SK-N-SH treated with all-trans-retinoic acid at 6 μM for 48 hours (cell line): ENCODE results near the gene TRPM2.

Experiments used
- ATAC-seq: fragments of 200-7000 bp; cut with Tn5 transposase; 3 replicates; pipeline ENCODE4 v1.9.1; 2020; ENCODE audit warnings: mild to moderate bottlenecking, moderate library complexity
- ARNTL ChIP-seq: fragments of 450-650 bp; formaldehyde crosslinking; IDR thresholded peaks from 2 replicates; pipeline ENCODE4 v1.5.0; 2020; ENCODE audit warnings: low read depth, mild to moderate bottlenecking, moderate library complexity, borderline replicate concordance
- BACH2 ChIP-seq: fragments of 250-450 bp; sonication (Bioruptor Pico); IDR thresholded peaks from 2 replicates; pipeline ENCODE4 v1.9.0; 2021; ENCODE audit warnings: mild to moderate bottlenecking, borderline replicate concordance
- CSDC2 ChIP-seq: fragments of 250-450 bp; sonication (Bioruptor Pico); IDR thresholded peaks from 2 replicates; pipeline ENCODE4 v1.5.0; 2020; ENCODE audit warnings: mild to moderate bottlenecking, moderate library complexity
- ESRRG ChIP-seq: fragments of 250-450 bp; sonication (Bioruptor Pico); IDR thresholded peaks from 2 replicates; pipeline ENCODE4 v1.6.1; 2021; ENCODE audit warnings: mild to moderate bottlenecking
- GLIS3 ChIP-seq: fragments of 250-450 bp; sonication (Bioruptor Pico); IDR thresholded peaks from 2 replicates; pipeline ENCODE4 v1.5.0; 2020; ENCODE audit warnings: mild to moderate bottlenecking, moderate library complexity
- OSR1 ChIP-seq: fragments of 250-450 bp; sonication (Bioruptor Pico); IDR thresholded peaks from 2 replicates; pipeline ENCODE4 v1.8.0; 2022; ENCODE audit warnings: moderate library complexity, mild to moderate bottlenecking, inconsistent platforms
- PPARA ChIP-seq: fragments of 250-450 bp; sonication (Bioruptor Pico); IDR thresholded peaks from 2 replicates; pipeline ENCODE4 v1.5.0; 2020; ENCODE audit warnings: mild to moderate bottlenecking, borderline replicate concordance
- RARB ChIP-seq: fragments of 250-450 bp; sonication (Bioruptor Pico); IDR thresholded peaks from 2 replicates; pipeline ENCODE4 v1.8.0; 2021; ENCODE audit warnings: mild to moderate bottlenecking, moderate library complexity
- SNAI2 ChIP-seq: fragments of 250-450 bp; sonication (Bioruptor Pico); IDR thresholded peaks from 2 replicates; pipeline ENCODE4 v1.5.0; 2020; ENCODE audit warnings: mild to moderate bottlenecking, moderate library complexity
- TCF4 ChIP-seq: fragments of 250-450 bp; sonication (Bioruptor Pico); IDR thresholded peaks from 2 replicates; pipeline ENCODE4 v1.8.0; 2021; ENCODE audit warnings: mild to moderate bottlenecking, moderate library complexity, borderline replicate concordance
- TOX ChIP-seq: fragments of 250-450 bp; sonication (Bioruptor Pico); IDR thresholded peaks from 2 replicates; pipeline ENCODE4 v1.8.0; 2021; ENCODE audit warnings: mild to moderate bottlenecking, moderate library complexity, borderline replicate concordance
- ZNF565 ChIP-seq: fragments of 450-650 bp; formaldehyde crosslinking; conservative IDR thresholded peaks from 2 replicates; pipeline ENCODE4 v1.5.0; 2020; ENCODE audit warnings: low read depth, mild to moderate bottlenecking, moderate library complexity
- ZNF70 ChIP-seq: fragments of 450-650 bp; formaldehyde crosslinking; IDR thresholded peaks from 2 replicates; pipeline ENCODE4 v1.5.0; 2020; ENCODE audit warnings: mild to moderate bottlenecking, moderate library complexity
- ZNF8 ChIP-seq: fragments of 450-650 bp; formaldehyde crosslinking; IDR thresholded peaks from 2 replicates; pipeline ENCODE4 v1.5.0; 2020; ENCODE audit warnings: mild to moderate bottlenecking, moderate library complexity
- TF ChIP-seq, protein P1 (sequence below): fragments of 250-450 bp; sonication (Bioruptor Pico); IDR thresholded peaks from 2 replicates; pipeline ENCODE4 v1.5.1; 2021; ENCODE audit warnings: mild to moderate bottlenecking, moderate library complexity
- TF ChIP-seq, protein P2 (sequence below): fragments of 250-450 bp; sonication (Bioruptor Pico); IDR thresholded peaks from 2 replicates; pipeline ENCODE4 v1.5.0; 2020; ENCODE audit warnings: mild to moderate bottlenecking, moderate library complexity
- TF ChIP-seq, protein P3 (sequence below): fragments of 250-450 bp; sonication (Bioruptor Pico); IDR thresholded peaks from 2 replicates; pipeline ENCODE4 v1.8.0; 2021; ENCODE audit warnings: low read depth, mild to moderate bottlenecking, moderate library complexity, borderline replicate concordance
- TF ChIP-seq, protein P4 (sequence below): fragments of 250-450 bp; sonication (Bioruptor Pico); IDR thresholded peaks from 2 replicates; pipeline ENCODE4 v1.8.0; 2020; ENCODE audit warnings: mild to moderate bottlenecking, moderate library complexity, borderline replicate concordance
- TF ChIP-seq, protein P5 (sequence below): fragments of 250-450 bp; sonication (Bioruptor Pico); IDR thresholded peaks from 2 replicates; pipeline ENCODE4 v1.5.1; 2020; ENCODE audit warnings: low read depth, mild to moderate bottlenecking, moderate library complexity

TRPM2 gene

DNA sequence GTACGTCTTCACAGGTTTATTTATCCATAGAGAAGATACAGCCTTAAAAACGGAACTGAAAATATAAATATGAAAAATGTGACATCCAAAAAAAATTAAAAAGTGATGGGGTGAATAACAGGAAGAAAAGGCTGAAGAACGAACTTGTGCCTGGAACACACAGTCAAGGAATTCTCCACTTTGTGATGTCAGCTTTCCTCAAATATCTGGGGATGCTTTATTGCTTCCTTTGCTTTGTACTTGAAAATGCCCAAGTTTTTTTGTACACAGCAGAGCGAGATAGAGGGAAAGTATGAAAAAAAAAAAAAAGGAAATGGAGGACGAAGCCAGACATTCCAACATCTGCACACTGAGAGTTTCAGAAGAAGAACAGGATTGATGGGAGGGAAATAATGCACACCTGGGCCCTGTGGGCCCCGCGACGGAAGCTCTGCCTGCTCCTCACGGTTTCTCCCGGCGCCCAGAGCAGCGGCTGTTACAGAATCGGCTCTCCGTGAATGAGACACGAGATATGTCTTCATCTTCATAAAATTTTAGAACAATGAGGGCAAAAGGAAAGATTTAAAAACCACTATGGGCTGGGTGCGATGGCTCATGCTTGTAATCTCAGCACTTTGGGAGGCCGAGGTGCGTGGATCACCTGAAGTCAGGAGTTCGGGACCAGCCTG is 91.9 kb downstream of the TRPM2 start (continued):
- TF ChIP-seq ARNTL (CRISPR knock-in tag): no peak
- no peak for TF ChIP-seq ZNF70 (CRISPR knock-in tag)
- TF ChIP-seq TCF4 (CRISPR knock-in tag): no peak
- no peak for TF ChIP-seq PPARA (CRISPR knock-in tag)
- no peak for TF ChIP-seq ESRRG (CRISPR knock-in tag)
- TF ChIP-seq RARB: no peak

DNA sequence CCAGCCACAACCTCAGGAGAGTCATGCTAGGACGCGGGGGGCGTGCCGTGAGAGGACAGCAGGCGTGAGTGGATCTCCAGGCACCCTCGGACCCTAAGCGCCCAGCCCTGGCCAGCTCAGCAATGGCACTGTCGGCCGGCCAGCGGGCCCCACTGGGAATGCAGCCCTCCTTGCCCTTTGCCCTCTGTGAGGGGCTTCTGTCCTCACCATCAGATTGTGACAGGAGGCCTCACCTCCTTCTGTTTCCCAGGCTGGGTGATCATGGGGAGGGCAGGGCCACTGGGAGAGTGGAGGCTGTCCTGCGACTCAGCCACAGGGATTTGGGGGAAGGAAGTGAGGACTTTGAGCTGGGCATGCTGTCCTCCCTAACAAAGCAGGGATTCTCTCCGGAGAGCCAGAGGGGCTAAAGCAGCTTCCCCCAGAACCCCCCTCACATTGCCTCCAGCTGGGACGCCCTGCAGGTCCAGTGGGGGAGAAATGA is 95.3 kb downstream of the TRPM2 start:
- TF ChIP-seq CSDC2 (no peak), TCF4 (CRISPR knock-in tag) (no peak), OSR1 (CRISPR knock-in tag) (no peak), RARB (no peak), GLIS3 (CRISPR knock-in tag) (no peak), ARNTL (CRISPR knock-in tag) (no peak)
- TF ChIP-seq, protein P1, sequence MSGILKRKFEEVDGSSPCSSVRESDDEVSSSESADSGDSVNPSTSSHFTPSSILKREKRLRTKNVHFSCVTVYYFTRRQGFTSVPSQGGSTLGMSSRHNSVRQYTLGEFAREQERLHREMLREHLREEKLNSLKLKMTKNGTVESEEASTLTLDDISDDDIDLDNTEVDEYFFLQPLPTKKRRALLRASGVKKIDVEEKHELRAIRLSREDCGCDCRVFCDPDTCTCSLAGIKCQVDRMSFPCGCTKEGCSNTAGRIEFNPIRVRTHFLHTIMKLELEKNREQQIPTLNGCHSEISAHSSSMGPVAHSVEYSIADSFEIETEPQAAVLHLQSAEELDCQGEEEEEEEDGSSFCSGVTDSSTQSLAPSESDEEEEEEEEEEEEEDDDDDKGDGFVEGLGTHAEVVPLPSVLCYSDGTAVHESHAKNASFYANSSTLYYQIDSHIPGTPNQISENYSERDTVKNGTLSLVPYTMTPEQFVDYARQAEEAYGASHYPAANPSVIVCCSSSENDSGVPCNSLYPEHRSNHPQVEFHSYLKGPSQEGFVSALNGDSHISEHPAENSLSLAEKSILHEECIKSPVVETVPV (CRISPR knock-in tag): no peak
- TF ChIP-seq, protein P2, sequence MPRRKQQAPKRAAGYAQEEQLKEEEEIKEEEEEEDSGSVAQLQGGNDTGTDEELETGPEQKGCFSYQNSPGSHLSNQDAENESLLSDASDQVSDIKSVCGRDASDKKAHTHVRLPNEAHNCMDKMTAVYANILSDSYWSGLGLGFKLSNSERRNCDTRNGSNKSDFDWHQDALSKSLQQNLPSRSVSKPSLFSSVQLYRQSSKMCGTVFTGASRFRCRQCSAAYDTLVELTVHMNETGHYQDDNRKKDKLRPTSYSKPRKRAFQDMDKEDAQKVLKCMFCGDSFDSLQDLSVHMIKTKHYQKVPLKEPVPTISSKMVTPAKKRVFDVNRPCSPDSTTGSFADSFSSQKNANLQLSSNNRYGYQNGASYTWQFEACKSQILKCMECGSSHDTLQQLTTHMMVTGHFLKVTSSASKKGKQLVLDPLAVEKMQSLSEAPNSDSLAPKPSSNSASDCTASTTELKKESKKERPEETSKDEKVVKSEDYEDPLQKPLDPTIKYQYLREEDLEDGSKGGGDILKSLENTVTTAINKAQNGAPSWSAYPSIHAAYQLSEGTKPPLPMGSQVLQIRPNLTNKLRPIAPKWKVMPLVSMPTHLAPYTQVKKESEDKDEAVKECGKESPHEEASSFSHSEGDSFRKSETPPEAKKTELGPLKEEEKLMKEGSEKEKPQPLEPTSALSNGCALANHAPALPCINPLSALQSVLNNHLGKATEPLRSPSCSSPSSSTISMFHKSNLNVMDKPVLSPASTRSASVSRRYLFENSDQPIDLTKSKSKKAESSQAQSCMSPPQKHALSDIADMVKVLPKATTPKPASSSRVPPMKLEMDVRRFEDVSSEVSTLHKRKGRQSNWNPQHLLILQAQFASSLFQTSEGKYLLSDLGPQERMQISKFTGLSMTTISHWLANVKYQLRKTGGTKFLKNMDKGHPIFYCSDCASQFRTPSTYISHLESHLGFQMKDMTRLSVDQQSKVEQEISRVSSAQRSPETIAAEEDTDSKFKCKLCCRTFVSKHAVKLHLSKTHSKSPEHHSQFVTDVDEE (CRISPR knock-in tag): no peak
- TF ChIP-seq, protein P3, sequence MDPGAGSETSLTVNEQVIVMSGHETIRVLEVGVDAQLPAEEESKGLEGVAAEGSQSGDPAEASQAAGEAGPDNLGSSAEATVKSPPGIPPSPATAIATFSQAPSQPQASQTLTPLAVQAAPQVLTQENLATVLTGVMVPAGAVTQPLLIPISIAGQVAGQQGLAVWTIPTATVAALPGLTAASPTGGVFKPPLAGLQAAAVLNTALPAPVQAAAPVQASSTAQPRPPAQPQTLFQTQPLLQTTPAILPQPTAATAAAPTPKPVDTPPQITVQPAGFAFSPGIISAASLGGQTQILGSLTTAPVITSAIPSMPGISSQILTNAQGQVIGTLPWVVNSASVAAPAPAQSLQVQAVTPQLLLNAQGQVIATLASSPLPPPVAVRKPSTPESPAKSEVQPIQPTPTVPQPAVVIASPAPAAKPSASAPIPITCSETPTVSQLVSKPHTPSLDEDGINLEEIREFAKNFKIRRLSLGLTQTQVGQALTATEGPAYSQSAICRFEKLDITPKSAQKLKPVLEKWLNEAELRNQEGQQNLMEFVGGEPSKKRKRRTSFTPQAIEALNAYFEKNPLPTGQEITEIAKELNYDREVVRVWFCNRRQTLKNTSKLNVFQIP (CRISPR knock-in tag): no peak
- TF ChIP-seq, all 23 proteins: peak for 0
- ATAC-seq: no peak

DNA sequence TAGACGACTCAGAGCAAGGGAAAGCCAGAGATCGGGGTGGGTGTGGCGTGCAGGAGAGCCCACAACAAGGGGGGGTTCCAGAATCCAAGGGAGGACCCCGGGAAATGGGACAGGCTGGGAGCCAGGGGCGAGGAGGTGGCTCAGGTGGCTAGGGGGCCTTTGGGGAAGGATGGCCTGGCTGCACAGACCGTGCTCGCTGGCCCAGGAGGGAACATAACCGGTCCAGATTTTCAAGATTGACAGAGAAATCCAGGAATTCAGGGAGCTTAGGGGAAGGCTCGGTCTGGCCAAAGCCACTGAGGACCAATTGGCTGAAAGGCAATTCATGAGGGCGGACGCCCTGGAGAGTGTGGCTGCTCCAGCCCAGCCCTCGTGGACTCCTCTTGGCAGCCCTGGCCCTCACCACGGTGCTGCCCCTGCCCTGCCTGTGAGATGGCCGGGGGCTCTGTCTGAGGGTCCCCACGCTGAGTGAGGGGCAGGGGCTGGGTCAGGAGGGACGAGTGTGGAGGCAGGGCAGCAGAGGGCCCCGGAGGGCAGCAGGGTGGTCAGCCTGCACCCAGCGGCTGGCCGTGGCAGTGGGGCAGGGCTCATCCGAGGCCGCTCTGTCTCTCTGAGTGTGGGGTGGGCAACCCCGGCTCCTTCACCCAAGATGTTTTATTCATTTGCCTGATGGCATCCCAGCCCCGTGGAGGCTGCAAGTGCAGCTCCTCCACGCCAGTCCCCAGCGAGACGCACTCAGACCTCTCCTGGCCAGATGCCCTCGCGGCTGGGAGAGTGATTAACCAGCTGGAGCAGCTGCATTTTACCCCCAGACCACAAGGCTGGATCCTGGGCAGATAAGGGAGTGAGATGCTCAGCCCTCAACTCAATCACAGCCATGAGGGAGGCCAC is 96.3 kb downstream of the TRPM2 start:
- peak; percentile 46; the same call in 2 of the 3 replicates for ATAC-seq
- TF ChIP-seq TCF4 (CRISPR knock-in tag): peak; percentile 57; the same call in 1 of the 2 replicates
- TF ChIP-seq OSR1 (CRISPR knock-in tag): no peak
- no peak for TF ChIP-seq GLIS3 (CRISPR knock-in tag)
- TF ChIP-seq PPARA (CRISPR knock-in tag): no peak

DNA sequence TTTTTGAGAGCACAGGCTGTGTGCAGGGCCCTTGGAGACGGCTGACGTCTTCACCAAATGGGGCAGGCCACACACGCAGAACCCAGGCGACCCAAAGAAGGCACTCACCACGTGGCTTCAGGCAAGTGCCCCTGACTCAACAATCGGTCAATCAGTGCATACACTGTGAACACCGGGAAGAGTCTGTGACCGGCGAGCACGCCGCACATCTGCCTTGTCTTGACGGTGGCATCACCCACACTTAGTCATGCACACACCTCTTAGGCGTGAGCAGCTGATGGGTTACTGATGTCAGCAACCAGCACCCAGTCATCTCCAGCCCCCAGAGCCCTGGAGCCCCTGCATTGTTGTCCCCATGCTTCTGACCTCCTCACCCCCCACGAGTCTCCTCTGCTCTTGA is 97.0 kb downstream of the TRPM2 start:
- ATAC-seq: no peak
- TF ChIP-seq ESRRG (CRISPR knock-in tag) (no peak), SNAI2 (CRISPR knock-in tag) (no peak), TOX (no peak), ZNF8 (no peak), PPARA (CRISPR knock-in tag) (no peak), ZNF70 (CRISPR knock-in tag) (no peak), ZNF565 (CRISPR knock-in tag) (no peak), BACH2 (CRISPR knock-in tag) (no peak), GLIS3 (CRISPR knock-in tag) (no peak), OSR1 (CRISPR knock-in tag) (no peak)
- TF ChIP-seq, protein P2 (CRISPR knock-in tag): no peak
- TF ChIP-seq, protein P4, sequence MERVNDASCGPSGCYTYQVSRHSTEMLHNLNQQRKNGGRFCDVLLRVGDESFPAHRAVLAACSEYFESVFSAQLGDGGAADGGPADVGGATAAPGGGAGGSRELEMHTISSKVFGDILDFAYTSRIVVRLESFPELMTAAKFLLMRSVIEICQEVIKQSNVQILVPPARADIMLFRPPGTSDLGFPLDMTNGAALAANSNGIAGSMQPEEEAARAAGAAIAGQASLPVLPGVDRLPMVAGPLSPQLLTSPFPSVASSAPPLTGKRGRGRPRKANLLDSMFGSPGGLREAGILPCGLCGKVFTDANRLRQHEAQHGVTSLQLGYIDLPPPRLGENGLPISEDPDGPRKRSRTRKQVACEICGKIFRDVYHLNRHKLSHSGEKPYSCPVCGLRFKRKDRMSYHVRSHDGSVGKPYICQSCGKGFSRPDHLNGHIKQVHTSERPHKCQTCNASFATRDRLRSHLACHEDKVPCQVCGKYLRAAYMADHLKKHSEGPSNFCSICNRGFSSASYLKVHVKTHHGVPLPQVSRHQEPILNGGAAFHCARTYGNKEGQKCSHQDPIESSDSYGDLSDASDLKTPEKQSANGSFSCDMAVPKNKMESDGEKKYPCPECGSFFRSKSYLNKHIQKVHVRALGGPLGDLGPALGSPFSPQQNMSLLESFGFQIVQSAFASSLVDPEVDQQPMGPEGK (CRISPR knock-in tag): no peak
- TF ChIP-seq, protein P5, sequence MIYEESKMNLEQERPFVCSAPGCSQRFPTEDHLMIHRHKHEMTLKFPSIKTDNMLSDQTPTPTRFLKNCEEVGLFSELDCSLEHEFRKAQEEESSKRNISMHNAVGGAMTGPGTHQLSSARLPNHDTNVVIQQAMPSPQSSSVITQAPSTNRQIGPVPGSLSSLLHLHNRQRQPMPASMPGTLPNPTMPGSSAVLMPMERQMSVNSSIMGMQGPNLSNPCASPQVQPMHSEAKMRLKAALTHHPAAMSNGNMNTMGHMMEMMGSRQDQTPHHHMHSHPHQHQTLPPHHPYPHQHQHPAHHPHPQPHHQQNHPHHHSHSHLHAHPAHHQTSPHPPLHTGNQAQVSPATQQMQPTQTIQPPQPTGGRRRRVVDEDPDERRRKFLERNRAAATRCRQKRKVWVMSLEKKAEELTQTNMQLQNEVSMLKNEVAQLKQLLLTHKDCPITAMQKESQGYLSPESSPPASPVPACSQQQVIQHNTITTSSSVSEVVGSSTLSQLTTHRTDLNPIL (CRISPR knock-in tag): no peak
